Measurements from ENCODE around the gene CBR4. TPM values are rescaled to one million over a fixed set of nuclear protein-coding genes. Genes with fewer than 3 reads are reported as not detected.
"Not testable (repeated sequence)": the region's sequence is repeated elsewhere in the genome, so short reads cannot be mapped to it uniquely, and the experiment has no call there.

The CBR4 gene
- total RNA-seq, 2 donors from 2014 or later: 13.9 to 17.5 TPM

DNA sequence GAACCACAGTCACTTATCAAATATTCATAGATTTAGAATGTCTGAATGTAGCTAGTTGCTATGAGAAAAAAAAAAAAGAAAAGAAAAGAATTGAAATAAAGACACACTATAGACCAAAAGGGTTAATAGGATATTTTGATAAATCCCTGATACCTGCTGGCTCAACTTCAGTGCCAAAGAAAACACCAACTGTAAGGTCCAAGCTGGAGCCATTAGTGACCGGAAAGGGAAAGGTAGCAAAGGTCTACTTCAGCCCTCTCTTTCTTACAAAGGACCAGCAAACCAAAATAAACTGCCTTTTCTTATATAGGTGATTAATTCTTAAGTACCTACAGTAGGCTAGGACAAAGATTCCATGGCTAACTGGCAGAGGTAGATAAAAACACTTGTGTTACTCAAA is 9.7 kb downstream of the CBR4 start:
- intact Hi-C loops (cut with DNase I): loop anchor here in 1 of 2 donors (10.0 kb wide), 1 partner anchor 486 kb away; no protein-coding TSS in a partner anchor
- DNase-seq (ENCODE audit: low spot score): no peak

- intact Hi-C loops (cut with DNase I): loop anchor here in 1 of 2 donors (10.0 kb wide), 1 partner anchor 485 kb away; no protein-coding TSS in a partner anchor
- DNase-seq (ENCODE audit: low spot score): no peak
These were observed 10.2 kb downstream of the CBR4 start for GRCh38 chr4:168999809-169000208.

GRCh38 chr4:168998596-168998995 is 11.5 kb downstream of the CBR4 start:
- DNase-seq (ENCODE audit: low spot score): no peak
- intact Hi-C loops (cut with DNase I): no loop called here

DNA sequence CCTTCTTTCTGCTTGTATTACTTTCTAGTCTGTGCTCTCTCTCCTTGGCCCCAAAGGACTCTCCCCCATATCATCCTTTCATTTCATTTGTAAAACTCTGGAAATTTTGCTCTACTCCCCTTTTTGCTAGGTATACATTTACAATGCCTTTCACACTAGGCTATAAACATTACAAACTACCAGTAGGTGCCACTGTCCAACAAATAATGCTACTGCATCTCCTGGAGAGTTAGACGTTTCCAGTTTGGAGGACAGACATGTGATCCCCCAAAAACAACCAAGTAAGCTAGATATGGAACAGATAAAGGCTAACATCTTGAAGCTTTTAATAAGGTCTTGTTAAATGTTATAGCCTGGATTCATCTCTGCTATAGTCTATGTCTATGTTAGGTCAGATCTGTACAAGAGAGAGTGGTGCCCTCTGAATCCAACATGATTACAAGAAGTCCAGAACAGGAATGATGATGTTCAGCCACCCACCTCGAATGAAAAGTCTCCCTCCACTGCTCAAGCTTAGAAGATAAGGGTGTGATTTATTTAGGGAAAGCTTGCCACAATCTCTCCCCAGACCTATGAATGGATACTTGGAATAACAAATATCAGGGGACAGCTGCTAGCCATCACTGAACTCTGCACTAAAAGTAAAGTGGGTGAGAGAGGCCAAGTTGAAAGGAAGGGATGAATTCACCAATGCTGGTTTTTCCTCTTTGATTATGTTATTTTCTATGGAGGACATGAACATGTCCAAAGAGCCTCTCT is 14.3 kb downstream of the CBR4 start:
- intact Hi-C loops (cut with DNase I): no loop called here
- DNase-seq (ENCODE audit: low spot score): no peak

DNA sequence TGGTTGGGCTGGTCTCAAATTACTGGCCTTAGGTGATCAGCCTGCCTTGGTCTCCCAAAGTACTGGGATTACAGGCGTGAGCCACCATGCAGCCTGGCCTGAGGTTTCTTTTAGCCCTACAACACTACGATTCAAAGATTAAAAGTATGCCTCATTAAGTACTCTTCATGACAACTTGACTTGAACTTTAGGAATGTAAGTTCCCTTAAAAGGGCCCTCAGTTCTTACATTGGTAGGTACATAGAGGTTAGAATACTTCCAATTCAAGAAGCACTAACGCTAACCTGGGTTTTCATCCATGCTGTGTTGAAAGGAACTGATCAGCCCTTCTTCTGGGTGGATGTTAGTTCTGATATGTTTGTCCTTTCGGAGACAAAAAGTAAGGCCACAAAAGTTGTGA is 15.1 kb downstream of the CBR4 start:
- intact Hi-C loops (cut with DNase I): no loop called here
- no peak for DNase-seq (ENCODE audit: low spot score)

GRCh38 chr4:168993714-168994510 is 16.1 kb downstream of the CBR4 start:
- intact Hi-C loops (cut with DNase I): no loop called here
- no peak for DNase-seq (ENCODE audit: low spot score)

DNA sequence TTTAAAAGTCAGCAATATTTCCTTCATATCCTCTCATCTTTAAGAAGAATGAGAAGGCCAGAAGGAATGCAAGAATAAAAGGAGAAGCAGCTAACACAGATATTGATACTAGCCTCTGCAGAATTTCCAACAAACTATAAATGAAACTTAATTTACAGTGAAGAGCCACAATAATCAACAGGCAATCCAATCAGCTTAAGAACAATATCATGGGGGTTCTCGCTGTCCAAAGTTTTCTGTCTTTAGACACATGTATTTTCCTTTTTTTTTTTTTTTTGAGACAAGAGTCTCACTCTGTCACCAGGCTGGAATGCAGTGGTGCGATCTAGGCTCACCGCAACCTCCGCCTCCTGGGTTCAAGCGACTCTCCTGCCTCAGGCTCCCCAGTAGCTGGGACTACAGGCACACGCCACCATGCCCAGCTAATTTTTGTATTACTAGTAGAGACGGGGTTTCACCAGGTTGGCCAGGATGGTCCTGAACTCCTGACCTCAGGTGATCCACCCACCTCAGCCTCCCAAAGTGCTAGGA is 17.0 kb downstream of the CBR4 start:
- intact Hi-C loops (cut with DNase I); DNase-seq (ENCODE audit: low spot score): not testable (repeated sequence)

DNA sequence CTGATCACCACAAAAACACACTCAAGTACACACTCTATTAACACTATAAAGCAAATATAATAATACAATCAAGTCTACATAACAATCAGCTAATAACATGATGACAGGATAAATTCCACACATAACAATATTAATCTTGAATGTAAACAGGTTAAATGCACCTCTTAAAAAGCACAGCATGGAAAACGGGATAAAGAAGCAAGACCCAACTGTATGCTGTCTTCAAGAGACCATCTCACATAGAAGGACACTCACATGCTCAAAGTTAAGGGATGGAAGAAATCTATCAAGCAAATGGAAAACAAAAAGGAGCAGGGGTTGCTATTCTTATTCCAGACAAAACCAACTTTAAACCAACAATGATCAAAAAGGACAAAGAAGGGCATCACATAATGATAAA is 28.1 kb downstream of the CBR4 start:
- DNase-seq (ENCODE audit: low spot score): no peak

DNA sequence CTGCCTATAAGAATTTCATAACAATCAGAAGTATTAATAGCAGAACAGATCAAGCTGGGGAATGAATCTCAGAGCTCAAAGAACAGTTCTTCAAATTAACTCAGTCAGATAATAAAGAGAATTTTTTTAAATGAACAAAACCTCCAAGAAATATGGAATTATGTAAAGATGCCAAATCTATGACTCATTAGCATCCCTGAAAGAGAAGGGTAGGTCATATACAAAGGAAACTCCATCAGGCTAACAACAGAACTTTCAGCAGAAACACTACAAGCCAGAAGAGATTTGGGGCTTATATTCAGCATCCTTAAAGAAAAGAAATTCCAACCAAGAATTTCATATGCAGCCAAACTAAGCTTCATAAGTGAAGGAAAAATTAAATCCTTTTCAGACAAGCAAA is 28.6 kb downstream of the CBR4 start:
- DNase-seq (ENCODE audit: low spot score): no peak
- intact Hi-C loops (cut with DNase I): no loop called here

More for the DNA sequence above, 28.1 kb downstream of the CBR4 start:
- intact Hi-C loops (cut with DNase I): no loop called here

GRCh38 chr4:168979338-168979737 is 30.7 kb downstream of the CBR4 start:
- intact Hi-C loops (cut with DNase I): no loop called here

GRCh38 chr4:168978001-168978700 is 31.9 kb downstream of the CBR4 start:
- intact Hi-C loops (cut with DNase I): no loop called here
- DNase-seq (ENCODE audit: low spot score): no peak

More at GRCh38 chr4:168979338-168979737, 30.7 kb downstream of the CBR4 start:
- no peak for DNase-seq (ENCODE audit: low spot score)

- no peak for DNase-seq (ENCODE audit: low spot score)
- intact Hi-C loops (cut with DNase I): no loop called here
These were observed 37.5 kb downstream of the CBR4 start for GRCh38 chr4:168972596-168972995.

GRCh38 chr4:168960716-168961115 is 49.3 kb downstream of the CBR4 start:
- DNase-seq (ENCODE audit: low spot score): no peak
- intact Hi-C loops (cut with DNase I): no loop called here

DNA sequence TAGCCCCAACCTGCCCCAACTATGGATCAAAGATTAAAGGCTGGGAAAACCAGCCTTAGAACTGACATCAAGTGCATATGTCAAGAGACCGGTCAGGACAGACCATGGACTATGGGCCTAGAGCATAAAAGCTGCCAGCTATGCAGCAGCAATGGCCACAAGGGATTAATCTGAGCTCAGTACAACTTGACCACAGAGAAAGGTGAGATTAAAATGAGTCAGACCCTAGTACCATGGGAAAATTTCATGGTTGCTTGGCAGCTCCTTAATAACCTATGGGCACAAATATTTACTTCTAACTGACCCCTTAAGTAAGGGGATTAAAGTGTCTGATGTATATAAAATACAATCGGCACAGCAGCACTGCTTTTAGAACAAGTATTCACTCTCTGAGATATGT is 54.4 kb downstream of the CBR4 start:
- intact Hi-C loops (cut with DNase I): no loop called here
- DNase-seq (ENCODE audit: low spot score): no peak

DNA sequence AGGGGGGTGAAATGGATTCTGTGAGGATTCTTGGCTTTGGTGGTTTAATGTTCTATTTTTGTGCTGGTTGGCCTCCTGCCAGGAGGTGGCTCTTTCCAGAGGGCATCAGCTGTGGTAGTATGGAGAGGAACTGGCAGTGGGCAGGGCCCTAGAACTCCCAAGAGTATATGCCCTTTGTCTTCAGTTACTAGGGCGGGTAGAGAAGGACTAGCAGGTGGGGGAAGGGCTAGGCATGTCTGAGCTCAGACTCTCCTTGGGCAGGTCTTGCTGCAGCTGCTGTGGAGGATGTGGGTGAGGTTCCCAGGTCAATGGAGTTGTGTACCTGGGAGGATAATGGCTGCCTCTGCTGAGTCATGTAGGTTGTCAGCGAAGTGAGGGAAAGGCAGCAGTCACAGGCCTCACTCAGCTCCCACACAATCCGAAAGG is 57.2 kb downstream of the CBR4 start:
- intact Hi-C loops (cut with DNase I); DNase-seq (ENCODE audit: low spot score): not testable (repeated sequence)

- intact Hi-C loops (cut with DNase I): no loop called here
- DNase-seq (ENCODE audit: low spot score): no peak
These were observed 64.8 kb downstream of the CBR4 start for GRCh38 chr4:168945291-168945690.

GRCh38 chr4:168942985-168943384 is 67.1 kb downstream of the CBR4 start:
- no peak for DNase-seq (ENCODE audit: low spot score)
- intact Hi-C loops (cut with DNase I): no loop called here
